ENCODE data around the gene RAC3. TPM values are rescaled to one million over a fixed set of nuclear protein-coding genes. Genes with fewer than 3 reads are reported as not detected.

The RAC3 gene
- polyA plus RNA-seq, 2 of the 4 experiments (the other 2 are of a cell fraction) = 9.9 to 21.0 TPM

- CTCF ChIA-PET = interaction anchor here (0.7 to 33.2 kb wide), 5 partner anchors 11 to 43 kb away, joined by 3 to 794 read pairs (median 16); partner anchors contain the start of genes CENPX, LRRC45, NOTUM and RAC3
- no peak for FAIRE-seq
- no peak overlapping the region for H3K4me2 ChIP-seq
Measured at GRCh38 chr17:82007495-82008257, 23.8 kb upstream of the RAC3 start.

DNA sequence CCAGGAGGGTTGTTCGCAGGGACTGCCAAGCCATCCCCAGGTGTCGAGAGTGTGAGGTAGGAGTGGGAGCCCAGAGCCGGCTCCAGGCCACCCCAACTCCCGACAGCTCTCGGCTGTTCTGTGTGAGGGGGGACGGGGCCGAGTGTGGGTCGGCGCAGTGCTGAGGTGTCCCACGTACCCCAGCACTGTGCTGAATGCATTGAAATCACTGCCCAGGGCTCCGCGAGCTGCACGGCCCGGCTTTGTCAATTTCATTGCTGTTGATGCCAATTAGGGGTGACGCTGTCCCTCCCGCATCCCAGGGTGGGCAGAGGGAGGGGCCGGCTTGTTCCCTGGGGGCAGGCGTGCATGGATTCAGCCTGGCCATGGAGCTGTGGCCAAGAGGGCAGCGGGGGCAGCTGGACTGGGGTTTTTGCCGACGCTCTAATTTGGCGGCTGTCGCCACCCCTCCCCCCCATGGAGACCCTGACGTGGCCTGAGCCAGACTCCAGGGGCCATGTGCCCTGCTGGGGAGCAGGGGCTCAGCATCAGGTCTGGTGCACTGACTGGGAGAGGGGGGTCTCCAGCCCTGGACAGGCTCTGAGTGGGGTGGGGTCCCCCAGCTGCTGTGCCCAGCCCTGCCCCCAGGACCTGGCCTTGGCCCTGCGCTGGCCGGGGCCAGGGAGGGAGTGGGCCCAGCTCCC lies 23.1 kb upstream of the RAC3 start:
- TF ChIP-seq PHF8 (IDR thresholded peaks at IDR 0.05; ENCODE audit: borderline replicate concordance, low read depth) (no peak), RAD21 (conservative IDR thresholded peaks at IDR 0.05 in 1 of 2, IDR thresholded peaks at IDR 0.05 in 1 of 2) (no peak), EHF (CRISPR knock-in tag; IDR thresholded peaks at IDR 0.05) (no peak), NPAS2 (CRISPR knock-in tag; IDR thresholded peaks at IDR 0.05; ENCODE audit: borderline replicate concordance) (no peak), ZNF302 (CRISPR knock-in tag; IDR thresholded peaks at IDR 0.05) (no peak), TP53 (CRISPR knock-in tag; IDR thresholded peaks at IDR 0.05) (no peak), RCOR1 (IDR thresholded peaks at IDR 0.05; ENCODE audit: low read depth, low read length) (no peak), CHD2 (IDR thresholded peaks at IDR 0.05; ENCODE audit: low read length, partially characterized antibody) (no peak), HMGXB4 (CRISPR knock-in tag; IDR thresholded peaks at IDR 0.05; ENCODE audit: borderline replicate concordance) (no peak), FOXS1 (CRISPR knock-in tag; IDR thresholded peaks at IDR 0.05) (no peak), NFE2L2 (conservative IDR thresholded peaks at IDR 0.05; ENCODE audit: low read length) (no peak), NR3C1 (IDR thresholded peaks at IDR 0.05) (no peak)
- TF ChIP-seq, protein P1, sequence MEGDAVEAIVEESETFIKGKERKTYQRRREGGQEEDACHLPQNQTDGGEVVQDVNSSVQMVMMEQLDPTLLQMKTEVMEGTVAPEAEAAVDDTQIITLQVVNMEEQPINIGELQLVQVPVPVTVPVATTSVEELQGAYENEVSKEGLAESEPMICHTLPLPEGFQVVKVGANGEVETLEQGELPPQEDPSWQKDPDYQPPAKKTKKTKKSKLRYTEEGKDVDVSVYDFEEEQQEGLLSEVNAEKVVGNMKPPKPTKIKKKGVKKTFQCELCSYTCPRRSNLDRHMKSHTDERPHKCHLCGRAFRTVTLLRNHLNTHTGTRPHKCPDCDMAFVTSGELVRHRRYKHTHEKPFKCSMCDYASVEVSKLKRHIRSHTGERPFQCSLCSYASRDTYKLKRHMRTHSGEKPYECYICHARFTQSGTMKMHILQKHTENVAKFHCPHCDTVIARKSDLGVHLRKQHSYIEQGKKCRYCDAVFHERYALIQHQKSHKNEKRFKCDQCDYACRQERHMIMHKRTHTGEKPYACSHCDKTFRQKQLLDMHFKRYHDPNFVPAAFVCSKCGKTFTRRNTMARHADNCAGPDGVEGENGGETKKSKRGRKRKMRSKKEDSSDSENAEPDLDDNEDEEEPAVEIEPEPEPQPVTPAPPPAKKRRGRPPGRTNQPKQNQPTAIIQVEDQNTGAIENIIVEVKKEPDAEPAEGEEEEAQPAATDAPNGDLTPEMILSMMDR (IDR thresholded peaks at IDR 0.05) = no peak
- TF ChIP-seq, protein P2, sequence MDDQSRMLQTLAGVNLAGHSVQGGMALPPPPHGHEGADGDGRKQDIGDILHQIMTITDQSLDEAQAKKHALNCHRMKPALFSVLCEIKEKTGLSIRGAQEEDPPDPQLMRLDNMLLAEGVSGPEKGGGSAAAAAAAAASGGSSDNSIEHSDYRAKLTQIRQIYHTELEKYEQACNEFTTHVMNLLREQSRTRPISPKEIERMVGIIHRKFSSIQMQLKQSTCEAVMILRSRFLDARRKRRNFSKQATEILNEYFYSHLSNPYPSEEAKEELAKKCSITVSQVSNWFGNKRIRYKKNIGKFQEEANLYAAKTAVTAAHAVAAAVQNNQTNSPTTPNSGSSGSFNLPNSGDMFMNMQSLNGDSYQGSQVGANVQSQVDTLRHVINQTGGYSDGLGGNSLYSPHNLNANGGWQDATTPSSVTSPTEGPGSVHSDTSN (IDR thresholded peaks at IDR 0.05) = no peak
- TF ChIP-seq, protein P3, sequence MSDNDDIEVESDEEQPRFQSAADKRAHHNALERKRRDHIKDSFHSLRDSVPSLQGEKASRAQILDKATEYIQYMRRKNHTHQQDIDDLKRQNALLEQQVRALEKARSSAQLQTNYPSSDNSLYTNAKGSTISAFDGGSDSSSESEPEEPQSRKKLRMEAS (IDR thresholded peaks at IDR 0.05) = no peak
- H3K4me2 ChIP-seq = no peak overlapping the region
- POLR2A ChIA-PET = no interaction called here
- ATAC-seq (no peak), DNase-seq (ENCODE audit: low read depth in 1 of 2, low spot score in 1 of 2) (no peak), FAIRE-seq (no peak)
- peak overlapping the region in 1 of 2 experiments; percentile 93; a peak in 1 of 6 replicates for H3K27ac ChIP-seq
- no peak overlapping the region for H3K4me3 ChIP-seq
- H3K9me3 ChIP-seq = no peaks in the 10 kb centered on the region
- peaks cover 37% of the 10 kb centered on the region for H3K4me1 ChIP-seq
- CTCF ChIA-PET = interaction anchor here (0.7 to 33.2 kb wide), 8 partner anchors 9 to 294 kb away, joined by 3 to 794 read pairs (median 4); partner anchors contain the start of genes CENPX, LRRC45, NOTUM and RAC3
- 94% methylated on average over 19 of the region's 26 CpGs for WGBS (ENCODE audit: missing lambda C conversion rate)

More at GRCh38 chr17:82007495-82008257, 23.8 kb upstream of the RAC3 start:
- Histone ChIP-seq H3K9me3 (no peaks in the 10 kb centered on the region), H3K4me1 (peaks cover 44% of the 10 kb centered on the region), H3K27ac (peak overlapping the region in 1 of 2 experiments; percentile 93; a peak in 4 of 6 replicates), H3K4me3 (no peak overlapping the region)
- POLR2A ChIA-PET = no interaction called here
- TF ChIP-seq, protein P4, sequence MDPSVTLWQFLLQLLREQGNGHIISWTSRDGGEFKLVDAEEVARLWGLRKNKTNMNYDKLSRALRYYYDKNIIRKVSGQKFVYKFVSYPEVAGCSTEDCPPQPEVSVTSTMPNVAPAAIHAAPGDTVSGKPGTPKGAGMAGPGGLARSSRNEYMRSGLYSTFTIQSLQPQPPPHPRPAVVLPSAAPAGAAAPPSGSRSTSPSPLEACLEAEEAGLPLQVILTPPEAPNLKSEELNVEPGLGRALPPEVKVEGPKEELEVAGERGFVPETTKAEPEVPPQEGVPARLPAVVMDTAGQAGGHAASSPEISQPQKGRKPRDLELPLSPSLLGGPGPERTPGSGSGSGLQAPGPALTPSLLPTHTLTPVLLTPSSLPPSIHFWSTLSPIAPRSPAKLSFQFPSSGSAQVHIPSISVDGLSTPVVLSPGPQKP (IDR thresholded peaks at IDR 0.05; ENCODE audit: low read depth, low read length) = no peak
- TF ChIP-seq EHF (CRISPR knock-in tag; IDR thresholded peaks at IDR 0.05) (no peak), RFX5 (IDR thresholded peaks at IDR 0.05) (no peak), HDAC2 (IDR thresholded peaks at IDR 0.05) (no peak), ZC3H11A (IDR thresholded peaks at IDR 0.05) (no peak), RCOR1 (IDR thresholded peaks at IDR 0.05; ENCODE audit: low read depth, low read length) (no peak), SREBF2 (IDR thresholded peaks at IDR 0.05) (no peak), FOSL2 (IDR thresholded peaks at IDR 0.05) (no peak), FOSL2 (CRISPR knock-in tag; IDR thresholded peaks at IDR 0.05) (no peak)
- ATAC-seq (no peak), DNase-seq (ENCODE audit: low read depth in 1 of 2, low spot score in 1 of 2) (no peak)
- WGBS (ENCODE audit: missing lambda C conversion rate) = 97% methylated on average over 28 of the region's 30 CpGs

All from A549 (cell line).